Fibroblast of lung (primary cell): ENCODE data around the gene KRTAP4-9. TPM values are rescaled to one million over a fixed set of nuclear protein-coding genes. Genes with fewer than 3 reads are reported as not detected.

Experiments used
- DNase-seq, 2 donors: peaks; one replicate each; pipeline versions ENCODE4 v3.0.0 to v3.0.0-alpha.2; 2010; ENCODE audit warnings: low read depth in 2 of 2
- H2AFZ ChIP-seq: 2 replicates; pipeline ENCODE4 v1.5.1; 2012; ENCODE audit warnings: low read length, control low read depth, inconsistent platforms
- H3K27ac ChIP-seq: 2 replicates; pipeline ENCODE4 v1.5.1; 2011; ENCODE audit warnings: low read length, control low read depth; ENCODE audit not compliant: insufficient read depth
- H3K27me3 ChIP-seq: 2 replicates; pipeline ENCODE4 v1.5.1; 2011; ENCODE audit warnings: mild to moderate bottlenecking, low read length; ENCODE audit not compliant: control insufficient read depth, insufficient read depth
- H3K36me3 ChIP-seq: 2 replicates; pipeline ENCODE4 v1.5.1; 2011; ENCODE audit warnings: low read length; ENCODE audit not compliant: control insufficient read depth, insufficient read depth
- H3K4me1 ChIP-seq: 2 replicates; pipeline ENCODE4 v1.5.1; 2011; ENCODE audit warnings: low read length; ENCODE audit not compliant: control insufficient read depth, insufficient read depth; ENCODE audit errors: extremely low read depth
- H3K4me2 ChIP-seq: 2 replicates; pipeline ENCODE4 v1.5.1; 2011; ENCODE audit warnings: low read length, control low read depth; ENCODE audit not compliant: insufficient read depth; ENCODE audit errors: extremely low read depth
- H3K4me3 ChIP-seq, 4 experiments: fragments of 200-600 bp in 1 of 4; sonication (generic) in 1 of 4; replicated peaks in 1 of 4; 2 replicates each; pipeline ENCODE4 v1.5.1; 2011 to 2016; ENCODE audit warnings: low read length in 4 of 4, low read depth in 3 of 4, mild to moderate bottlenecking in 3 of 4, control low read depth in 2 of 4, inconsistent platforms in 1 of 4, mixed read lengths in 1 of 4; ENCODE audit not compliant: insufficient read depth in 1 of 4; ENCODE audit errors: control extremely low read depth in 1 of 4
- H3K79me2 ChIP-seq: 2 replicates; pipeline ENCODE4 v1.5.1; 2012; ENCODE audit warnings: mild to moderate bottlenecking, low read length, inconsistent platforms; ENCODE audit not compliant: control insufficient read depth, insufficient read depth
- H3K9ac ChIP-seq: 2 replicates; pipeline ENCODE4 v1.5.1; 2011; ENCODE audit warnings: mild to moderate bottlenecking, low read length, control low read depth; ENCODE audit not compliant: insufficient read depth
- H3K9me3 ChIP-seq: 2 replicates; pipeline ENCODE4 v1.5.1; 2012; ENCODE audit warnings: low read depth, low read length; ENCODE audit not compliant: control insufficient read depth, insufficient read depth
- H4K20me1 ChIP-seq: 2 replicates; pipeline ENCODE4 v1.5.1; 2011; ENCODE audit warnings: low read length; ENCODE audit not compliant: control insufficient read depth, insufficient read depth; ENCODE audit errors: extremely low read depth
- EZH2 ChIP-seq: IDR thresholded peaks from 2 replicates; pipeline ENCODE4 v1.5.1; 2012; ENCODE audit warnings: low read length, control low read depth, mild to moderate bottlenecking; ENCODE audit errors: missing control alignments
- polyA plus RNA-seq, 2 donors: library from polyadenylated mRNA; depleted of rRNA in 1 of 2; stranded (reverse) in 1 of 2; unstranded in 1 of 2; fragments of >200 nt; gene quantifications; 2 replicates each; pipeline ENCODE4 v1.2.1, GENCODE V29; 2011 to 2012; ENCODE audit warnings: missing spikeins in 1 of 2
- total RNA-seq: library from RNA; depleted of rRNA; stranded (reverse); fragments of >200 nt; gene quantifications from 2 replicates; pipeline ENCODE4 v1.2.1, GENCODE V29; 2014
- TF ChIP-seq, protein P1 (sequence below), 2 donors: IDR thresholded peaks in 1 of 2; conservative IDR thresholded peaks in 1 of 2; 1 replicate in 1 of 2; 2 replicates in 1 of 2; pipeline ENCODE4 v1.5.1; 2011 to 2012; ENCODE audit warnings: low read length in 2 of 2, control low read depth in 1 of 2, inconsistent platforms in 1 of 2, low read depth in 1 of 2, mild to moderate bottlenecking in 1 of 2

KRTAP4-9 gene
- total and polyA plus RNA-seq, 2 donors (not counting 1 experiment from before 2014, with no cell fraction given) = not detected

DNA sequence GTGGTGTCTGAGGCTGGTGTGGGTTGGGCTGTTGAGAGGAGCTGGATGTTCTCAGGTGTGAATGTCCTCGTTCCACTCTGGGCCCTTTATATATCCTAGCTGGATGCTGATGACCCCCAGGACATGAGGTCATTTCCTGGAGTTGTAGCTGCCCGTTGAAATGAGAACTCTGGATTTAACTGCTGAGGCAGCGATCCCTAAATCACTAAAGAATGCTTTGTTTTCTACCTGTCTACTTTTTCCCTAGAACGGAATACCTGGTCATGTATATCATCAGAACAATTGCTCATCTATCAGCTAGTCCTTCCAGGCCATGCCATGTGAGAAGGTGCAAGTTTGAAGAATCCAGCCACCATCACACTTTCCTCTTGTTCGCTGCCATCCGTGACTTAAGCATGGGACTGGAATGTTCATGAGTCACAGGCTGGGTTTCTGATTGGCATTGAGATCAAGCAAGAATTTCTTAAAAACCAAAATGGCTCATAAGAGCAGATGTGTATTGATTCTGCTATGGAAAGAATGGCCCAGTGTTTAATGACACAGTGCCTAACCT lies 45.1 kb upstream of the KRTAP4-9 start, which contains the start of gene KRTAP2-3:
Gene KRTAP2-3 (minus strand): TSS at position 63 of the 553 bp plus-strand sequence. CDS start 64 bp downstream, outside the sequence.
- no peaks in the 10 kb centered on the region for H4K20me1 ChIP-seq
- no peak within 1 kb of the TSS for H2AFZ ChIP-seq
- TF ChIP-seq, protein P1, sequence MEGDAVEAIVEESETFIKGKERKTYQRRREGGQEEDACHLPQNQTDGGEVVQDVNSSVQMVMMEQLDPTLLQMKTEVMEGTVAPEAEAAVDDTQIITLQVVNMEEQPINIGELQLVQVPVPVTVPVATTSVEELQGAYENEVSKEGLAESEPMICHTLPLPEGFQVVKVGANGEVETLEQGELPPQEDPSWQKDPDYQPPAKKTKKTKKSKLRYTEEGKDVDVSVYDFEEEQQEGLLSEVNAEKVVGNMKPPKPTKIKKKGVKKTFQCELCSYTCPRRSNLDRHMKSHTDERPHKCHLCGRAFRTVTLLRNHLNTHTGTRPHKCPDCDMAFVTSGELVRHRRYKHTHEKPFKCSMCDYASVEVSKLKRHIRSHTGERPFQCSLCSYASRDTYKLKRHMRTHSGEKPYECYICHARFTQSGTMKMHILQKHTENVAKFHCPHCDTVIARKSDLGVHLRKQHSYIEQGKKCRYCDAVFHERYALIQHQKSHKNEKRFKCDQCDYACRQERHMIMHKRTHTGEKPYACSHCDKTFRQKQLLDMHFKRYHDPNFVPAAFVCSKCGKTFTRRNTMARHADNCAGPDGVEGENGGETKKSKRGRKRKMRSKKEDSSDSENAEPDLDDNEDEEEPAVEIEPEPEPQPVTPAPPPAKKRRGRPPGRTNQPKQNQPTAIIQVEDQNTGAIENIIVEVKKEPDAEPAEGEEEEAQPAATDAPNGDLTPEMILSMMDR (conservative IDR thresholded peaks at IDR 0.05 in 1 of 2, IDR thresholded peaks at IDR 0.05 in 1 of 2; ENCODE audit: low read depth in 1 of 2, low read length in 2 of 2) = no peak
- TF ChIP-seq EZH2 = no peak
- peaks cover 31% of the 10 kb centered on the region for H3K4me1 ChIP-seq
- no peak within 1 kb of the TSS for H3K4me3 ChIP-seq
- no peaks in the 10 kb centered on the region for H3K36me3 ChIP-seq
- peak within 1 kb of the TSS; percentile 77 for H3K27ac ChIP-seq
- H3K79me2 ChIP-seq = no peaks in the 10 kb centered on the region
- no peaks in the 10 kb centered on the region for H3K9me3 ChIP-seq
- H3K27me3 ChIP-seq = no peaks in the 10 kb centered on the region
- H3K9ac ChIP-seq = peak within 1 kb of the TSS; percentile 32
- DNase-seq = peak; percentile 52 to 99
- peak within 1 kb of the TSS; percentile 32 for H3K4me2 ChIP-seq

GRCh38 chr17:41061964-41062363 lies 43.2 kb upstream of the KRTAP4-9 start:
- Histone ChIP-seq H3K27me3 (no peaks in the 10 kb centered on the region), H3K36me3 (no peaks in the 10 kb centered on the region), H2AFZ (no peak overlapping the region), H3K4me2 (no peak overlapping the region), H3K27ac (peak overlapping the region; percentile 77), H3K4me3 (no peak overlapping the region), H3K9ac (no peak overlapping the region), H3K4me1 (peaks cover 41% of the 10 kb centered on the region), H3K79me2 (no peaks in the 10 kb centered on the region), H4K20me1 (no peaks in the 10 kb centered on the region), H3K9me3 (no peaks in the 10 kb centered on the region)
- no peak for TF ChIP-seq EZH2
- TF ChIP-seq, protein P1 (conservative IDR thresholded peaks at IDR 0.05 in 1 of 2, IDR thresholded peaks at IDR 0.05 in 1 of 2; ENCODE audit: low read depth in 1 of 2, low read length in 2 of 2) = no peak
- peak; percentile 47 to 99 for DNase-seq

DNA sequence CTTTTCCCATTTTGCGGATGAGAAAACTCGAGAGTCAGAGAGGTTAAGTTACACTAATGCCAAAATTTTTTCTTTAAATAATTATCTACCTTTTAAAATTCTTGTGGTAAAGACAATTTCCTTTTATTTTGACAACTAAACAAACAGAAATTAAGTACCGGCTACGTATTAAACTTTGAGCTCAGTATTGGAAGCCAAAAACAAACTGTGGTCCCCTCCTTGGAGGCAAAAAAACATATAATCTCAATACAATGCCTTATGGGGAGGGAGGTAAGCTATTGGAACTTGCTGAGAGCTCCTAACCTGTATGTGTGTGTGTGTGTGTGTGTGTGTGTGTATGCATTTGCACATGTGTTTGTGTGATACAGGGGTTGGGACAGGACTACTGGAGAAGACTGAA lies 41.7 kb upstream of the KRTAP4-9 start:
- Histone ChIP-seq H3K27me3 (no peaks in the 10 kb centered on the region), H2AFZ (no peak overlapping the region), H3K79me2 (no peaks in the 10 kb centered on the region), H3K9me3 (no peaks in the 10 kb centered on the region), H3K4me1 (peaks cover 42% of the 10 kb centered on the region), H3K36me3 (no peaks in the 10 kb centered on the region), H4K20me1 (no peaks in the 10 kb centered on the region), H3K27ac (no peak overlapping the region), H3K4me3 (no peak overlapping the region), H3K9ac (no peak overlapping the region), H3K4me2 (no peak overlapping the region)
- no peak for TF ChIP-seq EZH2
- TF ChIP-seq, protein P1 (conservative IDR thresholded peaks at IDR 0.05 in 1 of 2, IDR thresholded peaks at IDR 0.05 in 1 of 2; ENCODE audit: low read depth in 1 of 2, low read length in 2 of 2) = no peak
- DNase-seq = no peak
